Muscle of back (tissue), 13 donors: Measurements from ENCODE around the gene HNRNPCL1. TPM values are rescaled to one million over a fixed set of nuclear protein-coding genes. Genes with fewer than 3 reads are reported as not detected.
"Not testable (repeated sequence)": the region's sequence is repeated elsewhere in the genome, so short reads cannot be mapped to it uniquely, and the experiment has no call there.

ENCODE experiments used
- DNase-seq, 3 donors: peaks; one replicate each; pipeline versions ENCODE4 v3.0.0 to v3.0.0-alpha.2; 2013
- long read RNA-seq, 9 donors: transcript quantifications; one replicate each; lab custom pipeline, GENCODE V29; 2026
- polyA plus RNA-seq, 10 donors: library from polyadenylated mRNA; unstranded; fragments of 120-200 nt; gene quantifications; one replicate each; pipeline ENCODE4 v1.2.1, GENCODE V29; 2013; ENCODE audit not compliant: insufficient read length in 10 of 10

HNRNPCL1 gene
- polyA plus RNA-seq, result not detected
- long read RNA-seq, donor 1, result 0 reads
- long read RNA-seq, donor 2, result 0 reads
- long read RNA-seq, donor 3, result 0 reads
- long read RNA-seq, donor 4, result 0 reads
- long read RNA-seq, donor 5, result 0 reads
- long read RNA-seq, donor 6, result 0 reads
- long read RNA-seq, donor 7, result 0 reads
- long read RNA-seq, donor 8, result 0 reads
- long read RNA-seq, donor 9, result 0 reads

DNA sequence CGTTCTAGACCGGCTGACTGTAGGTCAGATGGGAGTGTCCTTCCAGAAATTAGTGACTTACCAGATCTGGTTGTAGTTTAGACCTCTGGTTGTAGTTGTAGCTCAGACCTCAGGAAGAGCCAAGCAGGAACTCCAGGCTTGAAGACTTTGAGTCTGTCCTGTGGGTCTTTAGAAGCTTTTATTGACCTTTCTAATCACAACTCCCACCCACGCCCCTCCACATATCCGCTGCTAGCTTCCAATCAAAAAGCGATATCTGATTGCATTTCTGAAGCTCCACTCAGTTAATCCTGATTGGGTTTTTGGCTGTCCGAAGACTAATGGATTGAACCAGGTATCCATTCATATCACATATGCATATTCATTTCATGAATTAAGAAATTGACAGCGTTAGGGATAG lies at the start of gene HNRNPCL1:
HNRNPCL1 (minus strand) TSS at position 101 of the 400 bp plus-strand sequence. CDS start 431 bp downstream, outside the sequence.
- not testable (repeated sequence) for DNase-seq

GRCh38 chr1:12898170-12898569 lies 49.6 kb upstream of the HNRNPCL1 start, which contains the start of gene PRAMEF10:
Gene PRAMEF10 (minus strand): TSS chr1:12898270. CDS start chr1:12895847, 2,423 bp downstream.
- DNase-seq, result not testable (repeated sequence)

DNA sequence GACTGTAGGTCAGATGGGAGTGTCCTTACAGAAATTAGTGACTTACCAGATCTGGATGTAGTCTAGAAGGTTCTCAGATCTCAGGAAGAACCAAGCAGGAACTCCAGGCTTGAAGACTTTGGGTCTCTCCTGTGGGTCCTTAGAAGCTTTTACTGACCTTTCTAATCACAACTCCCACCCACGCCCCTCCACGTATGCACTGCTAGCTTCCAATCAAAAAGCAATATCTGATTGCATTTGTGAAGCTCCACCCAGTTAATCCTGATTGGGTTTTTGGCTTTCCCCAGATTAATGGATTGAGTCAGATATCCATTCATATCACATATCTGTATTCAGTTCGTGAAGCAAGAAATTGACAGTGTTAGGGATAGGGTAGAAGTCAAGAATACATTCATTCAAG lies 37.6 kb upstream of the HNRNPCL1 start, which contains the start of gene PRAMEF4:
PRAMEF4 (minus strand) TSS at position 101 of the 400 bp plus-strand sequence. CDS start 2,807 bp downstream, outside the sequence.
- DNase-seq, result not testable (repeated sequence)

DNA sequence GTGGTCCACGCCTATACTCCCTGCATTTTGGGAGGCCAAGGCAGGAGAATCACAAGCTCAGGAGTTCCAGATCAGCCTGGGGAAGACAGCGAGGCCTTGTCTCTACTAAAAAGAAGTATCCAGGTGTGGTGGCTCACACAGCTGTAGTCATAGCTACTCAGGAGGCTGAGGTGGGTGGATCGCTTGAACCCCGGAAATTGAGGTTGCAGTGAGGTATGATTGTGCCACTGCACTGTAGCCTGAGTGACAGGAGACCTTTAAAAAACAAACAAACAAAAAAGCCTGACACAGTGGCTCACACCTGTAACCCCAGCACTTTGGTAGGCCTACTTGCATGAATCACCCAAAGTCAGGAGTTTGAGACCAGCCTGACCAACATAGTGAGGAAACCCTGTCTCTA lies 29.9 kb upstream of the HNRNPCL1 start:
- not testable (repeated sequence) for DNase-seq

GRCh38 chr1:12863131-12863880 lies 14.8 kb upstream of the HNRNPCL1 start:
- not testable (repeated sequence) for DNase-seq

GRCh38 chr1:12856786-12857185 lies 8.3 kb upstream of the HNRNPCL1 start, which contains the start of gene PRAMEF2:
Gene PRAMEF2 (plus strand): TSS chr1:12857086. CDS start chr1:12859010, 1,924 bp downstream.
- DNase-seq, result not testable (repeated sequence)

GRCh38 chr1:12851779-12852178 lies 3.3 kb upstream of the HNRNPCL1 start:
- DNase-seq, result no peak

DNA sequence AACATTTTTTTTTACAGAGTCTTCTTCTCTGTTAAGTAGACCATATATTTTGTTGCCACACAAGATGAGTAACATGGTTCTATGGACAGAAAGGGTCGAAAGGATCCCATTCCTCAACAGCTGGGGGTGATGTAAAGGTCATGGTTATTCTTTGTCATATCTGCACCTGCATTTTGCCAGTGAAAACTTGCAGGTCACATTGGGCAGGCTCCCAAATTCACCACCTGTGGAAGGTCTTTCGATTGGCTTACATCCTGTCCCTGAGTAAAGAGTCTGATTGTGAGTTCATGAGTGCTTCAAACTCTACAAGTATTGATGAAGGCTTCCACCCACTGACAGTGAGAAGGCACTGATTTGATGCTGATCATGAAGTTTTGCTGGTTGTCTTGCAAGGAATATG lies 15.3 kb downstream of the HNRNPCL1 start:
- DNase-seq, result not testable (repeated sequence)

DNA sequence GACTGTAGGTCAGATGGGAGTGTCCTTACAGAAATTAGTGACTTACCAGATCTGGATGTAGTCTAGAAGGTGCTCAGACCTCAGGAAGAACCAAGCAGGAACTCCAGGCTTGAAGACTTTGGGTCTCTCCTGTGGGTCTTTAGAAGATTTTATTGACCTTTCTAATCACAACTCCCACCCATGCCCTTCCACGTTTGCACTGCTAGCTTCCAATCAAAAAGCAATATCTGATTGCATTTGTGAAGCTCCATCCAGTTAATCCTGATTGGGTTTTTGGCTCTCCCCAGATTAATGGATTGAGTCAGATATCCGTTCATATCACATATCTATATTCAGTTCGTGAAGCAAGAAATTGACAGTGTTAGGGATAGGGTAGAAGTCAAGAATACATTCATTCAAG lies 17.2 kb downstream of the HNRNPCL1 start, which contains the start of gene PRAMEF11:
PRAMEF11 (minus strand) TSS at position 101 of the 400 bp plus-strand sequence. CDS start 2,621 bp downstream, outside the sequence.
- DNase-seq, result not testable (repeated sequence)

DNA sequence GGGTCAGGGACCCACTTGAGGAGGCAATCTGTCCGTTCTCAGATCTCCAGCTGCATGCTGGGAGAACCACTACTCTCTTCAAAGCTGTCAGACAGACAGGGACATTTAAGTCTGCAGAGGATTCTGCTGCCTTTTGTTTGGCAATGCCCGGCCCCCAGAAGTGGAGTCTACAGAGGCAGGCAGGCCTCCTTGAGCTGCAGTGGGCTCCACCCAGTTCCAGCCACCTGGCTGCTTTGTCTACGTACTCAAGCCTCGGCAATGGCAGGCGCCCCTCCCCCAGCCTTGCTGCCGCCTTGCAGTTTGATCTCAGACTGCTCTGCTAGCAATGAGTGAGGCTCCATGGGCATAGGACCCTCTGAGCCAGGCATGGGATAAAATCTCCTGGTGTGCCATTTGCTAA lies 29.5 kb downstream of the HNRNPCL1 start:
- DNase-seq, result not testable (repeated sequence)

GRCh38 chr1:12811409-12811784 lies 37.1 kb downstream of the HNRNPCL1 start:
- no peak for DNase-seq

DNA sequence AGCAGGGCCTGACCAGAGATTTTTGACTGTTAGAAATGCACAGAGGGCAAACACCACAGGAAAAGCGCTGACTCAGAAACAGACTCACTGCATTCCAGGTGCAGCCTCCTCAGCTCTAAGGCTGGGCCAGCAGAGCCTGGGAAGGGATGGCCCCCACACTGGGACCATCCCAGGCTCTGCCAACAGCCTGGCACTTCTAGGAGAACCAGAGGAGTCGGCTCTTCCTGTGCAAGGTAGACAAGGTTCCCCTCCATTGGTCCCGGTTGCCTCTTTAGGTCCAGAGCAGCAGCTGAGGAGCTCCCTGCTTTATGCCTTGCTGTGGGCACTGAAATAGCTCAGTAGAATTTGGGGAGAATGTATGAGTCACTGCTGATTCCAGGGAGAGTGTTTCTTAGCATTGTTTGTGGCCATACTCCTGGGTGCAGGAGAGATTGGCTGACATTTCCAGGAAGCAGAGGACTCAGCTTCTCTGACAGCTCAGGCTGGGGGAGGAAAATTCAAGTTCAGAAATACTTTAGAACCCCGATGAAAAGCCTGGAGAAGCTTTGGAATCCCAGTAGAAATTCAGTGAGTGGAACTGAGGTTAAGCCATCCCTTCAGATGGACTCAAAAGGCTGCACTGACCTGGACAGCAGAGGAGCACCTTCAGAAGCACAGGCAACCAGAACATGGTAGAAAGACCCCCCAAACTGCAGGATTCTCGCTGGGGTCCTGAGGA lies 37.7 kb downstream of the HNRNPCL1 start:
- peak in 1 of 3 donors; percentile 27 for DNase-seq

DNA sequence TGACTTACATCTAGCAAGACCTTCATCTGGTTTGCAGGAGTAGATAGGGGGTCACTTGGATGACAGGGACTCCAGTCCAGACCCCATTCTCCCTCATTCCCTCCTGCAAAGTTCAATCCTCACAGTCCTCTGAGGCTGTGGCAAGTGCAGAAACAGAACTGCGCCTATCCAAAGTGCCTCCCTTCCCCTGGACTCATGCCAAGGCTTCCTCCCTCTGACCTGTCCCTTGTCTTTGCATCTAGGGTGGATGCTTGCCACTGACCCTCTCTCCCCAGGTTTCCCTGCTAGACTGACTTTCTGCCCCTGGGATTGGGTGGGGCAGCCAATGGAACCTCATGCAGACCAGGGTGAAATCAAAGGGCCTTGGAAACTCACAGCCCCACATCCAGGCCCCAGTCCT lies 38.6 kb downstream of the HNRNPCL1 start:
- no peak for DNase-seq

GRCh38 chr1:12799730-12800129 lies 48.8 kb downstream of the HNRNPCL1 start:
- no peak for DNase-seq

- no peak for DNase-seq
Observed at GRCh38 chr1:12798911-12799310, 49.6 kb downstream of the HNRNPCL1 start.

Other genes with a start within 250 kb of the HNRNPCL1 start
- gene DHRS3, start 230.5 kb downstream of the HNRNPCL1 start, polyA plus RNA-seq, result 10 to 100 TPM; 11.8 to 25.6 (median 17.0) TPM
- gene AADACL4, start 204.6 kb downstream of the HNRNPCL1 start, polyA plus RNA-seq, result not detected
- gene AADACL3, start 132.6 kb downstream of the HNRNPCL1 start, polyA plus RNA-seq, result not detected
- gene CFAP107, start 102.5 kb downstream of the HNRNPCL1 start, polyA plus RNA-seq, result 1 to 10 TPM in 2 of 10 donors, under 1 TPM in 7, not detected in 1; 0.12 to 1.5 (median 0.52) TPM
- not detected for gene PRAMEF12, start 75.0 kb downstream of the HNRNPCL1 start, polyA plus RNA-seq
- not detected for gene PRAMEF1, start 57.3 kb downstream of the HNRNPCL1 start, polyA plus RNA-seq
- gene PRAMEF11, start 17.3 kb downstream of the HNRNPCL1 start, polyA plus RNA-seq, result not detected
- gene PRAMEF2, start 8.4 kb upstream of the HNRNPCL1 start, polyA plus RNA-seq, result not detected
- gene PRAMEF4, start 37.5 kb upstream of the HNRNPCL1 start, polyA plus RNA-seq, result not detected
- not detected for gene PRAMEF10, start 49.5 kb upstream of the HNRNPCL1 start, polyA plus RNA-seq
- not detected for gene PRAMEF7, start 67.9 kb upstream of the HNRNPCL1 start, polyA plus RNA-seq
- gene PRAMEF6, start 98.9 kb upstream of the HNRNPCL1 start, polyA plus RNA-seq, result not detected
- not detected for gene PRAMEF27, start 207.9 kb upstream of the HNRNPCL1 start, polyA plus RNA-seq
- under 1 TPM in 1 of 10 donors, not detected in 9; 0.19 TPM for gene HNRNPCL3, start 212.0 kb upstream of the HNRNPCL1 start, polyA plus RNA-seq
- not detected for gene PRAMEF25, start 222.1 kb upstream of the HNRNPCL1 start, polyA plus RNA-seq